Heart left ventricle (tissue), 16 donors: ENCODE results near the gene IPO9. TPM values are rescaled to one million over a fixed set of nuclear protein-coding genes. Genes with fewer than 3 reads are reported as not detected.
A peak's percentile ranks its signal among the peaks of the same experiment; 100 is the strongest.

ENCODE experiments used
- ATAC-seq, 4 donors: fragments of 200-7000 bp; cut with Tn5 transposase; one replicate each; pipeline ENCODE4 v1.9.1; 2020 to 2022; ENCODE audit warnings: moderate library complexity in 4 of 4, mild to moderate bottlenecking in 3 of 4, moderate number of reproducible peaks in 1 of 4
- DNase-seq, 5 donors: peaks; one replicate each; pipeline ENCODE4 v3.0.0-alpha.2; 2020
- H3K27ac ChIP-seq, 12 donors: fragments of 200-600 bp; sonication (generic) in 4 of 12; one replicate each; pipeline versions ENCODE4 v1.5.0 to v1.8.0; 2016 to 2022; ENCODE audit warnings: mild to moderate bottlenecking in 2 of 12
- H3K27me3 ChIP-seq, 9 donors: fragments of 200-600 bp; sonication (generic) in 2 of 9; one replicate each; pipeline versions ENCODE4 v1.5.1 to v1.8.0; 2016 to 2022; ENCODE audit warnings: mild to moderate bottlenecking in 3 of 9
- H3K36me3 ChIP-seq, 9 donors: fragments of 200-600 bp; sonication (generic) in 2 of 9; one replicate each; pipeline versions ENCODE4 v1.5.0 to v1.8.0; 2018 to 2022; ENCODE audit warnings: mild to moderate bottlenecking in 2 of 9
- H3K4me1 ChIP-seq, 12 donors: fragments of 200-600 bp; sonication (generic) in 4 of 12; one replicate each; pipeline versions ENCODE4 v1.5.0 to v1.8.0; 2016 to 2022; ENCODE audit warnings: mild to moderate bottlenecking in 3 of 12
- H3K4me3 ChIP-seq, 12 donors: fragments of 200-600 bp; sonication (generic) in 4 of 12; one replicate each; pipeline versions ENCODE4 v1.5.0 to v1.8.0; 2017 to 2022; ENCODE audit warnings: mild to moderate bottlenecking in 9 of 12, moderate library complexity in 4 of 12
- H3K9me3 ChIP-seq, 12 donors: fragments of 200-600 bp; sonication (generic) in 4 of 12; one replicate each; pipeline versions ENCODE4 v1.5.0 to v1.8.0; 2016 to 2022; ENCODE audit warnings: mild to moderate bottlenecking in 1 of 12
- POLR2A ChIP-seq, 2 donors: fragments of 450-650 bp; IDR thresholded peaks; one replicate each; pipeline ENCODE4 v1.6.1; 2017; ENCODE audit warnings: antibody characterized with exemption in 2 of 2, mild to moderate bottlenecking in 2 of 2, moderate library complexity in 2 of 2
- WGBS, 4 donors: extraction: QIAGEN DNeasy Blood & Tissue Kit in 2 of 4; methylation state at CpG; one replicate each; pipeline versions ENCODE4 v1.1.5 to v1.1.7; 2013 to 2018; 5-methylcytosine and 5-hydroxymethylcytosine counted together
- intact Hi-C, 10 donors: fragments of 100-400 bp; cut with DNase I; formaldehyde crosslinking; loops; one replicate each; pipeline versions ENCODE4 v1.11.1 to v1.14.2; 2022
- polyA plus RNA-seq, 2 donors: library from polyadenylated mRNA; stranded (reverse); fragments of 200-250 nt; gene quantifications; one replicate each; pipeline ENCODE4 v1.2.3, GENCODE V29; 2013
- total RNA-seq, 9 donors: library from RNA; depleted of rRNA in 2 of 9; stranded (reverse); fragments of >200 nt in 2 of 9; fragmentation: NEBNext Ultra II Directional in 3 of 9; extraction: Animal tissue kit (Norgen Biotek cat#: 25700) in 3 of 9; gene quantifications; one replicate each; pipeline versions ENCODE4 v1.1.0 to v1.2.4, GENCODE V29; 2016 to 2023
- TF ChIP-seq, protein P1 (sequence below), 12 donors: fragments of 200-600 bp; sonication (generic) in 4 of 12; IDR thresholded peaks; one replicate each; pipeline versions ENCODE4 v1.5.0 to v1.8.0; 2018 to 2022; ENCODE audit warnings: antibody characterized with exemption in 12 of 12, mild to moderate bottlenecking in 5 of 12
- donor health status: ischemic (EF 13 %, LVEDD 7.1; RV severe dilation, severe dysfunction).
- donor health status: healthy with polysubstance abuse.
- donor health status: DM: no; HTN: yes; CAD: no.
- donor health status: DM: no; HTN: no; CAD: no.
- donor health status: ischemic (EF 25% LVEDD 6.9; RV normal size, moderate dysfunction).
- donor health status: ischemic (EF 25% LVEDD 5.7; RV mildly dilated, moderate dysfunction).
- donor health status: healthy.
- donor health status: DM: yes; HTN: yes; CAD: no.
- donor health status: ischemic (EF 35%, LVEDD 5.7; RV mildly dilated, moderate dysfunction).
- donor health status: nonischemic (EF 11% LVEDD 7.7; RV severe dilation, severe dysfunction).
- donor health status: DM: yes; HTN: yes; CAD: no.
- donor health status: PGD.
- donor health status: ischemic (EF 29% LVEDD 5.4; RV normal size, mild dysfunction).
- donor health status: nonischemic (EF 23%, LVEDD 6.1; RV moderate dilation, normal function).

The IPO9 gene
- total and polyA plus RNA-seq, 11 donors, result 9.8 to 35.4 (median 22.9) TPM

DNA sequence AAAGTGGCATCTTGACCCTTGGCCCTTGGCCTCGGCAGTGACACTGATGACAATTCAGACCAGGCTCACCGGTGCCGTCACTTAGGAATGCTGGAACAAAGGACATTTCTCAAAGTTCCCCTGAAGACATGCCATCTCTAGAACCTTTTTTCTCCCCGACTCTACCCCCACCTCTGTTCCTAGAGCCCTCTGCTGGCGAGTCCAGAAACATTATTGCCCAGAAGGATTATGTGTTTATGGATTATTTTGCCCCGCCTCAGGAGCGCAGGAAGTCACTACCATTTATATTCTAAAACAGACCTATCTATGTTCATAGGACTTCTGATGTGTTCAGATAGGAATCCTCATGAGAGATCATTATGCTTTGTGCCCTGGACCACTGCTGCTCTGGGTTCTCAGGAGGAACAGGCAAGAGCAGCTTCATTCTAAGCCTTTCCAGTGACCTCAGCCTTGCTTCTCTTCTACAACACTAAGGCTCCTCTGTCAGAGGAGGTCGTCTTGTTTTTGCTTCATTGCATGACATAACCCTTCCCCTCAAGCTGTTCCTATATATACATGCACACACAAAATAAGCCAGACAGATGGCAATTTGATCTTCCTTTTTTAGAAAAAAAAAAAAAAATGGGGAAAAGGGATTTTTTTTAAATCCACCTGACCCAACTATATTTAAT lies 47.3 kb downstream of the IPO9 start:
- peaks cover 2 to 59% (median 47%) of the 10 kb centered on the region in 9 donors for H3K36me3 ChIP-seq
- no peak for TF ChIP-seq POLR2A (IDR thresholded peaks at IDR 0.05)
- TF ChIP-seq, protein P1, sequence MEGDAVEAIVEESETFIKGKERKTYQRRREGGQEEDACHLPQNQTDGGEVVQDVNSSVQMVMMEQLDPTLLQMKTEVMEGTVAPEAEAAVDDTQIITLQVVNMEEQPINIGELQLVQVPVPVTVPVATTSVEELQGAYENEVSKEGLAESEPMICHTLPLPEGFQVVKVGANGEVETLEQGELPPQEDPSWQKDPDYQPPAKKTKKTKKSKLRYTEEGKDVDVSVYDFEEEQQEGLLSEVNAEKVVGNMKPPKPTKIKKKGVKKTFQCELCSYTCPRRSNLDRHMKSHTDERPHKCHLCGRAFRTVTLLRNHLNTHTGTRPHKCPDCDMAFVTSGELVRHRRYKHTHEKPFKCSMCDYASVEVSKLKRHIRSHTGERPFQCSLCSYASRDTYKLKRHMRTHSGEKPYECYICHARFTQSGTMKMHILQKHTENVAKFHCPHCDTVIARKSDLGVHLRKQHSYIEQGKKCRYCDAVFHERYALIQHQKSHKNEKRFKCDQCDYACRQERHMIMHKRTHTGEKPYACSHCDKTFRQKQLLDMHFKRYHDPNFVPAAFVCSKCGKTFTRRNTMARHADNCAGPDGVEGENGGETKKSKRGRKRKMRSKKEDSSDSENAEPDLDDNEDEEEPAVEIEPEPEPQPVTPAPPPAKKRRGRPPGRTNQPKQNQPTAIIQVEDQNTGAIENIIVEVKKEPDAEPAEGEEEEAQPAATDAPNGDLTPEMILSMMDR (IDR thresholded peaks at IDR 0.05), result peak in 9 of 12 donors; percentile 11 to 39 (median 33)
- ATAC-seq, result no peak
- H3K4me1 ChIP-seq, result peaks cover 0 to 13% (median 5%) of the 10 kb centered on the region in 12 donors
- H3K27ac ChIP-seq, result no peak overlapping the region
- no peaks in the 10 kb centered on the region for H3K9me3 ChIP-seq
- H3K4me3 ChIP-seq, result no peak overlapping the region
- no peak for DNase-seq
- no peaks in the 10 kb centered on the region for H3K27me3 ChIP-seq
- 64 to 71% (median 67%) methylated on average over 8 of the region's 8 CpGs for WGBS, 4 donors
- intact Hi-C loops, result loop anchor here in 6 of 10 donors (2.0 to 5.0 kb wide), 3 partner anchors 44 to 97 kb away; no protein-coding TSS in a partner anchor

DNA sequence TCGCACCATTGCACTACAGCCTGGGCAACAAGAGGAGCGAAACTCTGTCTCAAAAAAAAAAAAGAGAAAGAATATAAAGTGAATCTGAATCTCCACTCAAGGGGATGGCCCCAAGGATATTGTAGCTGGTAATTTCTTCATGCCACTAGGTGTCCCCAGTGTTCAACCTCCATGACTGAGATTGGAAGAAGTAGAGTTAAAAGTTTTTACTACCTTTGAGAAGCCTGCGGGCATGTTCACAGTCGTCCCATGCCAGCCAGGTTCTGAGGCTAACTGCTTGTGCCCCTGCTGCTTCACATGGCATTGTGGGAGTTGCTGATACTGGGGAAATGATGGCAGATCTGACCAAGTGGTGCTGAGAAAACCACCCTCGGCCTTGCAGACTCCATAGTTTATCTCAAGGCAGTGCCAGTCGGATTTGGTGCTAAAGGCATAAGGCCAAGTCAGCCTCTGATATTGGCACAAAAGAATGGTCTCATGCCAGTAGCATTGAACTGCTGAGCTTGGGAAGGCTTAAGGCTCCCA lies 49.0 kb downstream of the IPO9 start:
- TF ChIP-seq POLR2A (IDR thresholded peaks at IDR 0.05), result no peak
- TF ChIP-seq, protein P1 (IDR thresholded peaks at IDR 0.05), result peak; percentile 48 to 72 (median 59)
- peaks cover 0 to 19% (median 6%) of the 10 kb centered on the region in 12 donors for H3K4me1 ChIP-seq
- peak in 1 of 5 donors; percentile 29 for DNase-seq
- ATAC-seq, result peak; percentile 33 to 77 (median 62)
- intact Hi-C loops, result loop anchor here in 7 of 10 donors (1.0 to 5.0 kb wide), 4 partner anchors 46 to 95 kb away; no protein-coding TSS in a partner anchor
- no peaks in the 10 kb centered on the region for H3K9me3 ChIP-seq
- peak overlapping the region in 9 of 12 donors; percentile 12 to 65 (median 33) for H3K27ac ChIP-seq
- H3K4me3 ChIP-seq, result no peak overlapping the region
- WGBS, 4 donors, result 44 to 53% (median 50%) methylated on average over 6 of the region's 6 CpGs
- peaks cover 0 to 42% (median 30%) of the 10 kb centered on the region in 9 donors for H3K36me3 ChIP-seq
- no peaks in the 10 kb centered on the region for H3K27me3 ChIP-seq

DNA sequence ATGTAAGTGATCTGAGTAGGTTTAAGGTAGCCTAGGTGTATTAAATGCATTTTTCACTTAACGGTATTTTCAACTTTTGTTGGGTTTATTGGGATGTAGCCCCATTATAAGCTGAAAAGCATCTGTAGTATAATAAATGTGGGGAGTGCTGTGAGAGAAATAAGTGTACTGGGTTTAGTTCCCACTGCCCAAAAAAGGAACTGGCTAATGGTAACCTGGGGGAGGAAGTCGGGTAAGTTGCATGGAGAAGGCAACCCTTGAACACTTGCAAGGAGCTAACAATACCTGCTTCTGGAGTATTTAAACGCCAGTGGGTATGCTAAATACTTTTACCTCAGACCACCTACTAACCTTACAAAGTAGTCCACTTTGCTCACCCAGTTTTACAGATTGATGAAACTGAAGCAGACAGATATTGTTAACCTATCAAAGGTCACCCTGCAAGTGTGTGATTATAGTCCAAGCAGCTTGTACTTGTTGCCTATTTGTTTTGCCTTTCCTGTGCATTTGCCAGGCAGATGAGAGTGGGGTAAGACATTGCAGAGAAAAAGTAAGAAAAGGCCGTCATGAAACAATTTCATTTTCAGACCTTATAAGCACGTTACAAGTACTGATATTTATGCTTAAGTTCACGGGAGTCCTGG lies 52.1 kb downstream of the IPO9 start:
- ATAC-seq (no peak), DNase-seq (no peak)
- peaks cover 0 to 48% (median 34%) of the 10 kb centered on the region in 12 donors for H3K4me1 ChIP-seq
- no peak for TF ChIP-seq POLR2A (IDR thresholded peaks at IDR 0.05)
- TF ChIP-seq, protein P1 (IDR thresholded peaks at IDR 0.05), result no peak
- H3K4me3 ChIP-seq, result no peak overlapping the region
- no peaks in the 10 kb centered on the region for H3K9me3 ChIP-seq
- intact Hi-C loops, result loop anchor here in 1 of 10 donors (10.0 kb wide), 1 partner anchor 224 kb away; no protein-coding TSS in a partner anchor
- H3K27me3 ChIP-seq, result no peaks in the 10 kb centered on the region
- H3K27ac ChIP-seq, result no peak overlapping the region
- WGBS, 4 donors, result 75 to 83% (median 78%) methylated on average over 6 of the region's 6 CpGs
- H3K36me3 ChIP-seq, result peaks cover 0 to 11% (median 3%) of the 10 kb centered on the region in 9 donors

DNA sequence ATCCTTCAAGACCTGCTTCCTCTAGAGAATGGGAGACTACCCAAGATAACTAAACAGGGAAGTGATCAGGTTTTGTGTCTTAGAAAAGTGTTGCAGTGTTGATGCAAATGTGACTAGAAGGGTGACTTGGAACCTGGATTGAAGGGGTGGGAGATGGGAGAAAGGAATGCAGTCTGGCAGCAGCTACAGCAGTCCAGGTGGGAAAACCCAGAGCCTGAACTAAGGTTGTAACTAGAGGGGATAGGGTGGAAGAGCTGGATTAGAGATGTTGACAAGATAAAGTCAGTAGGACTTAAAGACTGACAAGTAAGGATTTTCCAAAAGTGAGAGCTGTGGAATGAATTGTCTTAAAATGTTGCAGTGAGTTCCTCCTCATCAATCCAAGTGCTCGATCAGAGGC lies 52.7 kb downstream of the IPO9 start:
- Histone ChIP-seq H3K36me3 (peaks cover 0 to 5% (median 0%) of the 10 kb centered on the region in 9 donors), H3K9me3 (no peaks in the 10 kb centered on the region), H3K4me3 (no peak overlapping the region), H3K27ac (no peak overlapping the region), H3K27me3 (no peaks in the 10 kb centered on the region), H3K4me1 (peaks cover 0 to 49% (median 36%) of the 10 kb centered on the region in 12 donors)
- DNase-seq (no peak), ATAC-seq (no peak)
- intact Hi-C loops, result loop anchor here in 1 of 10 donors (10.0 kb wide), 1 partner anchor 223 kb away; no protein-coding TSS in a partner anchor
- TF ChIP-seq, protein P1 (IDR thresholded peaks at IDR 0.05), result no peak
- no peak for TF ChIP-seq POLR2A (IDR thresholded peaks at IDR 0.05)
- 82 to 90% (median 86%) methylated on average over 1 of the region's 1 CpG for WGBS, 4 donors
